T-helper 17 cell (primary cell): ENCODE results near the gene SLC24A3. TPM values are rescaled to one million over a fixed set of nuclear protein-coding genes. Genes with fewer than 3 reads are reported as not detected.

Source experiments
- ATAC-seq: fragments of 150-1000 bp; cut with Tn5 transposase; 2 replicates; pipeline ENCODE4 v1.10.0; 2021; ENCODE audit warnings: mild to moderate bottlenecking, moderate library complexity
- DNase-seq, 3 donors: peaks; one replicate each; pipeline versions ENCODE4 v3.0.0 to v3.0.0-alpha.2; 2020 to 2021
- H3K9me3 ChIP-seq: one replicate; pipeline ENCODE4 v1.7.0; 2013; ENCODE audit warnings: low read length, mild to moderate bottlenecking; ENCODE audit not compliant: control insufficient read depth, poor library complexity, severe bottlenecking
- H3K27ac Mint-ChIP-seq: one replicate; pipeline ENCODE4 v1.8.0; 2022; ENCODE audit warnings: mild to moderate bottlenecking, moderate library complexity, mixed read lengths
- H3K27me3 Mint-ChIP-seq: one replicate; pipeline ENCODE4 v1.8.0; 2022; ENCODE audit warnings: mixed read lengths
- H3K36me3 Mint-ChIP-seq: one replicate; pipeline ENCODE4 v1.8.0; 2022; ENCODE audit warnings: low read depth, mixed read lengths
- H3K4me1 Mint-ChIP-seq: one replicate; pipeline ENCODE4 v1.8.0; 2022; ENCODE audit warnings: mild to moderate bottlenecking, mixed read lengths
- H3K4me3 Mint-ChIP-seq: one replicate; pipeline ENCODE4 v1.8.0; 2022; ENCODE audit warnings: mild to moderate bottlenecking, moderate library complexity, mixed read lengths
- total RNA-seq, 4 donors: library from RNA in 2 of 4; stranded (reverse) in 2 of 4; gene quantifications; one replicate each; pipeline ENCODE4 v1.2.3 and lab custom pipeline; 2022 to 2026

Gene SLC24A3
- total RNA-seq, 2 donors from 2014 or later: 0.37 to 6.1 TPM

GRCh38 chr20:19554666-19555065 is 342.2 kb downstream of the SLC24A3 start:
- H3K27ac Mint-ChIP-seq: no peak overlapping the region
- DNase-seq (no peak), ATAC-seq (no peak)
- no peaks in the 10 kb centered on the region for H3K36me3 Mint-ChIP-seq
- H3K9me3 ChIP-seq: no peaks in the 10 kb centered on the region
- no peak overlapping the region for H3K4me3 Mint-ChIP-seq
- no peaks in the 10 kb centered on the region for H3K4me1 Mint-ChIP-seq
- no peaks in the 10 kb centered on the region for H3K27me3 Mint-ChIP-seq

- ATAC-seq (no peak), DNase-seq (no peak)
- H3K4me3 Mint-ChIP-seq: no peak overlapping the region
- H3K4me1 Mint-ChIP-seq: no peaks in the 10 kb centered on the region
- no peaks in the 10 kb centered on the region for H3K36me3 Mint-ChIP-seq
- no peaks in the 10 kb centered on the region for H3K9me3 ChIP-seq
- no peak overlapping the region for H3K27ac Mint-ChIP-seq
- H3K27me3 Mint-ChIP-seq: no peaks in the 10 kb centered on the region
Observed at GRCh38 chr20:19555726-19556125, 343.3 kb downstream of the SLC24A3 start.

GRCh38 chr20:19557291-19557690 is 344.8 kb downstream of the SLC24A3 start:
- no peaks in the 10 kb centered on the region for H3K9me3 ChIP-seq
- Mint-ChIP-seq H3K4me1 (no peaks in the 10 kb centered on the region), H3K36me3 (no peaks in the 10 kb centered on the region), H3K4me3 (no peak overlapping the region), H3K27ac (no peak overlapping the region), H3K27me3 (no peaks in the 10 kb centered on the region)
- ATAC-seq: no peak
- DNase-seq: no peak

DNA sequence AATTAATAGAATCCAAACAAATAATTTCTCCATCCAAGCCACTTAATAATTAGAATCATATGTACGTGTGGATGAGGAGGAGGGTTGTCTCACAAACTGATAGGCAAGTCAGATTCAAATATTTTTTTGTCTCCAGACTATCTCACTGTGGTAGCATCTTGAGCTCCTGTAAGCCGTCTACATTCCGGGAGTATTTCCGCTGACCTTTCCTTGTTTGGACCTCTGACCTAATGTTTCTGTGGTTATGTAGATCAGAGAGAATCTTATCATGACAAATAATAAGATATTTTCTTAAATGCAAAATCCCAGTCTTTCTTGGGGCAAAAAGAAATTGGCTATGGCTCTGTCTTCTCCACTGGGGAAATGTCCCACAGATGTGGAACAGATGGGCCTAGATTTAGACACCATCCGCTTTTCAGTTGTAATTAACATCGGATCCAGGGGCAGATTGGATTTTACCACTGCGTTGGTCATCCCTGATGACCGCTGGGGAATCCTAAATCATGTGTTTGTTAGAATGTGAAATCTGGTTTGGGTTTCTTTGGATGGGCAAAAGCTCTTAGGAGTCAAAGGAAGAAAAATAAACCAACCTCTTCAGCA is 348.5 kb downstream of the SLC24A3 start:
- no peaks in the 10 kb centered on the region for H3K36me3 Mint-ChIP-seq

DNA sequence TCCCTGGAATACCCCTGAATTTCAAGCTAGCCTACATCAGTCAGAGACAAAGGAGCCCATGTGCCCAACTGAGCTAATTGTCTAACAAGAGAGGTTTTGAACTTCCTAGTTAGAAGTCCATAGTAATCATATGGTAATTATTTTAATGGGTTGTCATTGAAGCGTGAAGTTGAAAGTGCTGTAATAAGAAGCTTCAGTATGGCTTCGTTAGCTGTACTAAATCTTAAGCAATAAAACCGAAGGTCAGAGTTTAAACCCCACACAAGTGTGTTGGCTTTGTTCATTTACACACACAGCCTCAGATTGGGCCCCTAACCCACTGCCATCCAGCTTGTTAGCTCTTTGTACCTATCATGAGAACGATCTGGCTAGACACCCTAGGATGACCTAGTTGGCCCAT is 350.0 kb downstream of the SLC24A3 start:
- no peaks in the 10 kb centered on the region for H3K9me3 ChIP-seq
- no peaks in the 10 kb centered on the region for H3K36me3 Mint-ChIP-seq
- no peaks in the 10 kb centered on the region for H3K27me3 Mint-ChIP-seq
- DNase-seq: no peak
- H3K4me3 Mint-ChIP-seq: no peak overlapping the region
- no peak overlapping the region for H3K27ac Mint-ChIP-seq
- no peak for ATAC-seq
- H3K4me1 Mint-ChIP-seq: no peaks in the 10 kb centered on the region

More for the DNA sequence above, 348.5 kb downstream of the SLC24A3 start:
- H3K4me3 Mint-ChIP-seq: no peak overlapping the region
- H3K27me3 Mint-ChIP-seq: no peaks in the 10 kb centered on the region
- H3K27ac Mint-ChIP-seq: no peak overlapping the region
- no peak for ATAC-seq
- H3K4me1 Mint-ChIP-seq: no peaks in the 10 kb centered on the region
- no peak for DNase-seq
- no peaks in the 10 kb centered on the region for H3K9me3 ChIP-seq

- Mint-ChIP-seq H3K27me3 (no peaks in the 10 kb centered on the region), H3K4me1 (no peaks in the 10 kb centered on the region), H3K27ac (no peak overlapping the region), H3K4me3 (no peak overlapping the region), H3K36me3 (no peaks in the 10 kb centered on the region)
- DNase-seq (no peak), ATAC-seq (no peak)
- no peaks in the 10 kb centered on the region for H3K9me3 ChIP-seq
Observed at GRCh38 chr20:19564261-19564660, 351.8 kb downstream of the SLC24A3 start.

GRCh38 chr20:19565736-19566135 is 353.3 kb downstream of the SLC24A3 start:
- Mint-ChIP-seq H3K27ac (no peak overlapping the region), H3K4me3 (no peak overlapping the region), H3K36me3 (no peaks in the 10 kb centered on the region), H3K4me1 (no peaks in the 10 kb centered on the region), H3K27me3 (no peaks in the 10 kb centered on the region)
- DNase-seq: no peak
- H3K9me3 ChIP-seq: no peaks in the 10 kb centered on the region
- no peak for ATAC-seq

GRCh38 chr20:19566226-19566945 is 353.9 kb downstream of the SLC24A3 start:
- H3K9me3 ChIP-seq: no peaks in the 10 kb centered on the region
- H3K27ac Mint-ChIP-seq: no peak overlapping the region
- DNase-seq: no peak
- no peaks in the 10 kb centered on the region for H3K4me1 Mint-ChIP-seq
- no peaks in the 10 kb centered on the region for H3K27me3 Mint-ChIP-seq
- no peak for ATAC-seq
- no peak overlapping the region for H3K4me3 Mint-ChIP-seq
- no peaks in the 10 kb centered on the region for H3K36me3 Mint-ChIP-seq

DNA sequence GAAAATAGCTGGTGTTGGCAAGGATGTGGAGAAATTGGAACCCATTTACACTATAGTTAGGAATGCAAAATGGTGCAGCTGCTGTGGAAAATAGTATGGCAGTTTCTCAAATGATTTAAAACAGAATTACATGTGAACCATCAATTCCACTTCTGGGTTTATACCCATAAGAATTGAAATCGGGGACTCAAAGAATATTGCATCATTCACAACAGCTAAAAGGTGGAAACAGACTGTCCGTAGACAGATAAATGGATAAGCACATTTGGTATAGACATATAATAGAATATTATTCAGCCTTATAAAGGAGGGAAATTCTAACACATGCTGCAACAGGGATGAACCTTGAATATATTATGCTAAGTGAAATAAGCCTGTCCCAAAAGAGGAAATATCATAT is 355.7 kb downstream of the SLC24A3 start:
- DNase-seq (no peak), ATAC-seq (no peak)
- Mint-ChIP-seq H3K4me3 (no peak overlapping the region), H3K36me3 (no peaks in the 10 kb centered on the region), H3K27me3 (no peaks in the 10 kb centered on the region), H3K4me1 (no peaks in the 10 kb centered on the region), H3K27ac (no peak overlapping the region)
- no peaks in the 10 kb centered on the region for H3K9me3 ChIP-seq

GRCh38 chr20:19571996-19572395 is 359.6 kb downstream of the SLC24A3 start:
- H3K4me1 Mint-ChIP-seq: no peaks in the 10 kb centered on the region
- H3K4me3 Mint-ChIP-seq: no peak overlapping the region
- ATAC-seq (no peak), DNase-seq (no peak)
- no peaks in the 10 kb centered on the region for H3K36me3 Mint-ChIP-seq
- H3K27me3 Mint-ChIP-seq: no peaks in the 10 kb centered on the region
- no peak overlapping the region for H3K27ac Mint-ChIP-seq
- no peaks in the 10 kb centered on the region for H3K9me3 ChIP-seq

GRCh38 chr20:19577692-19578091 is 365.2 kb downstream of the SLC24A3 start:
- H3K9me3 ChIP-seq: no peaks in the 10 kb centered on the region
- H3K27me3 Mint-ChIP-seq: peaks cover 6% of the 10 kb centered on the region
- no peak overlapping the region for H3K4me3 Mint-ChIP-seq
- no peaks in the 10 kb centered on the region for H3K36me3 Mint-ChIP-seq
- ATAC-seq (no peak), DNase-seq (no peak)
- H3K4me1 Mint-ChIP-seq: no peaks in the 10 kb centered on the region
- no peak overlapping the region for H3K27ac Mint-ChIP-seq

DNA sequence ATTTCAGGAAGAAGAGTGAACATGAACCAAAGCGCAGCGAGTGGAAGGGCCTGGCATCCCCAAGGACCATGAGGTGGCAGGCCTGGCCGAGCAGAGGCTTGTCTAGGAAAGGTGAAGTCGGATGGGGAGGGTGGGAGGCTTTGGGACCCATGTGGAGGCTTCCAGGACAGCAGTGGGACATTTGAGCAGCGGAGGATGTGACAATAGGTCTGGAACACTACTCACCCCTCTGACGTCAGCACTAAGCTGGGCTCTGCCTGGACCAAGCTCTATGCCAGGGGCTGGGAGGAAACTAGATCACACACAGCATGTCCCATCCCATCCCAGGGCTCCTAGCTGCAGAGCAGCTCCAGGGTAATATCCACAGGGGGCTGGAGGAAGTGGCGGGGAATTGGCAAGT is 370.3 kb downstream of the SLC24A3 start:
- H3K9me3 ChIP-seq: no peaks in the 10 kb centered on the region
- Mint-ChIP-seq H3K27ac (no peak overlapping the region), H3K36me3 (no peaks in the 10 kb centered on the region), H3K4me1 (no peaks in the 10 kb centered on the region), H3K4me3 (no peak overlapping the region), H3K27me3 (peaks cover 23% of the 10 kb centered on the region)
- DNase-seq (no peak), ATAC-seq (no peak)

- Mint-ChIP-seq H3K27me3 (peaks cover 23% of the 10 kb centered on the region), H3K36me3 (no peaks in the 10 kb centered on the region), H3K4me1 (no peaks in the 10 kb centered on the region), H3K4me3 (no peak overlapping the region), H3K27ac (no peak overlapping the region)
- DNase-seq (no peak), ATAC-seq (no peak)
- no peaks in the 10 kb centered on the region for H3K9me3 ChIP-seq
Observed at GRCh38 chr20:19583532-19584175, 371.2 kb downstream of the SLC24A3 start.

GRCh38 chr20:19588241-19588640 is 375.8 kb downstream of the SLC24A3 start:
- H3K9me3 ChIP-seq: no peaks in the 10 kb centered on the region
- ATAC-seq (no peak), DNase-seq (no peak)
- Mint-ChIP-seq H3K27ac (no peak overlapping the region), H3K36me3 (no peaks in the 10 kb centered on the region), H3K4me1 (no peaks in the 10 kb centered on the region), H3K4me3 (no peak overlapping the region), H3K27me3 (peaks cover 17% of the 10 kb centered on the region)
